Panc1 (cell line): ENCODE results near the gene ARHGEF12. TPM values are rescaled to one million over a fixed set of nuclear protein-coding genes. Genes with fewer than 3 reads are reported as not detected.

ENCODE experiments used
- ATAC-seq: fragments of 200-7000 bp; cut with Tn5 transposase; 2 replicates; pipeline ENCODE4 v1.9.1; 2020; ENCODE audit warnings: mild to moderate bottlenecking, moderate library complexity
- BruUV-seq: library from RNA; stranded (reverse); fragments of 400-500 nt; replicated peaks from 2 replicates; lab custom pipeline; 2021; lab: Mats Ljungman, UMichigan
- CTCF ChIA-PET: fragments of 300-600 bp; sonication (Branson Sonifier 250); formaldehyde crosslinking; loops from one replicate; lab custom pipeline; 2022; ENCODE audit warnings: antibody characterized with exemption; lab: Charles Lee
- POLR2A ChIA-PET: fragments of 300-600 bp; sonication (Branson Sonifier 250); formaldehyde crosslinking; loops from one replicate; lab custom pipeline; 2022; ENCODE audit warnings: antibody characterized with exemption; lab: Charles Lee
- DNase-seq: peaks from one replicate; pipeline ENCODE4 v3.0.0-alpha.2; 2010; ENCODE audit warnings: low read depth, low spot score
- H3K27ac ChIP-seq: 2 replicates; pipeline ENCODE4 v1.5.1; 2011; ENCODE audit warnings: mild to moderate bottlenecking, low read length, inconsistent platforms
- H3K27me3 ChIP-seq: fragments of 200-500 bp; sonication (Bioruptor generic); 2 replicates; pipeline ENCODE4 v1.6.0; 2014; ENCODE audit warnings: low read length, inconsistent platforms; ENCODE audit not compliant: control insufficient read depth, insufficient read depth
- H3K36me3 ChIP-seq: fragments of 200-500 bp; sonication (Bioruptor generic); 2 replicates; pipeline ENCODE4 v1.5.1; 2014; ENCODE audit warnings: inconsistent platforms, mild to moderate bottlenecking, low read length, moderate library complexity; ENCODE audit not compliant: control insufficient read depth, insufficient read depth
- H3K4me1 ChIP-seq: 2 replicates; pipeline ENCODE4 v1.5.1; 2011; ENCODE audit warnings: inconsistent platforms, mild to moderate bottlenecking, low read length, moderate library complexity; ENCODE audit not compliant: control insufficient read depth, insufficient read depth
- H3K4me3 ChIP-seq, 2 experiments: 2 replicates each; pipeline ENCODE4 v1.5.1; 2011 to 2012; ENCODE audit warnings: low read depth in 2 of 2, low read length in 2 of 2, mild to moderate bottlenecking in 2 of 2, inconsistent platforms in 1 of 2, moderate library complexity in 1 of 2
- H3K9me3 ChIP-seq: fragments of 200-500 bp; sonication (Bioruptor generic); 2 replicates; pipeline ENCODE4 v1.5.1; 2014; ENCODE audit warnings: low read depth, mild to moderate bottlenecking, inconsistent platforms, low read length, moderate library complexity; ENCODE audit not compliant: control insufficient read depth, insufficient read depth
- CTCF ChIP-seq: fragments of 450-650 bp; IDR thresholded peaks from 2 replicates; pipeline ENCODE4 v1.5.1; 2017; ENCODE audit warnings: mild to moderate bottlenecking
- POLR2AphosphoS5 ChIP-seq: IDR thresholded peaks from 2 replicates; pipeline ENCODE4 v1.6.1; 2012; ENCODE audit warnings: mild to moderate bottlenecking, low read depth, low read length, moderate library complexity
- REST ChIP-seq, 2 experiments: IDR thresholded peaks; 2 replicates each; pipeline ENCODE4 v1.6.1; 2011 to 2012; ENCODE audit warnings: low read depth in 2 of 2, control low read depth in 1 of 2, low read length in 1 of 2, mild to moderate bottlenecking in 1 of 2, moderate library complexity in 1 of 2; ENCODE audit not compliant: insufficient read depth in 1 of 2
- SIN3A ChIP-seq: IDR thresholded peaks from 2 replicates; pipeline ENCODE4 v1.6.1; 2012; ENCODE audit warnings: low read depth, mild to moderate bottlenecking, low read length, moderate library complexity, borderline replicate concordance; ENCODE audit not compliant: insufficient read depth
- TCF7L2 ChIP-seq: IDR thresholded peaks from 2 replicates; pipeline ENCODE4 v1.6.1; 2011; ENCODE audit warnings: mild to moderate bottlenecking, low read depth, low read length, inconsistent platforms
- in situ Hi-C: cut with HindIII; loops from 2 replicates; pipeline ENCODE4 v1.10.0; 2016; ENCODE audit warnings: low sequenced_read_pairs, low pct_unique_long_range_greater_than_20kb
- intact Hi-C: fragments of 100-400 bp; cut with micrococcal nuclease; formaldehyde crosslinking; loops from one replicate; pipeline ENCODE4 v1.10.0; 2022; ENCODE audit not compliant: unreplicated experiment
- total RNA-seq: library from RNA; stranded (reverse); gene quantifications from one replicate; pipeline ENCODE4 v1.2.1, GENCODE V29; 2021; ENCODE audit not compliant: unreplicated experiment

ARHGEF12 gene
- total RNA-seq, 1 experiment from 2014 or later = 182 TPM

- Histone ChIP-seq H3K36me3 (peaks cover 52% of the 10 kb centered on the region), H3K9me3 (no peaks in the 10 kb centered on the region), H3K27me3 (no peaks in the 10 kb centered on the region), H3K4me1 (no peaks in the 10 kb centered on the region), H3K4me3 (no peak overlapping the region), H3K27ac (no peak overlapping the region)
- in situ Hi-C loops (no loop called here), intact Hi-C loops (no loop called here)
- POLR2A ChIA-PET = interaction anchor here (0.6 kb wide), 1 partner anchor 15 kb away, joined by 3 read pairs; no protein-coding TSS in a partner anchor
- CTCF ChIA-PET = no interaction called here
- ATAC-seq = no peak
- DNase-seq = no peak
- BruUV-seq = no TSS peak
- TF ChIP-seq CTCF = no peak
- TF ChIP-seq POLR2AphosphoS5 = no peak
- TF ChIP-seq TCF7L2 = no peak
- no peak for TF ChIP-seq SIN3A
- TF ChIP-seq REST (IDR thresholded peaks at IDR 0.05; ENCODE audit: insufficient read depth in 1 of 2, low read depth in 2 of 2, low read length in 1 of 2) = no peak
These were observed 105.8 kb downstream of the ARHGEF12 start for GRCh38 chr11:120442031-120442430.

- no peak for ATAC-seq
- DNase-seq = no peak
- no TSS peak for BruUV-seq
- CTCF ChIA-PET = no interaction called here
- intact Hi-C loops (no loop called here), in situ Hi-C loops (no loop called here)
- TF ChIP-seq CTCF = no peak
- no peak for TF ChIP-seq SIN3A
- TF ChIP-seq REST (IDR thresholded peaks at IDR 0.05; ENCODE audit: insufficient read depth in 1 of 2, low read depth in 2 of 2, low read length in 1 of 2) = no peak
- TF ChIP-seq TCF7L2 = no peak
- TF ChIP-seq POLR2AphosphoS5 = no peak
- H3K4me3 ChIP-seq = no peak overlapping the region
- H3K27ac ChIP-seq = no peak overlapping the region
- H3K4me1 ChIP-seq = no peaks in the 10 kb centered on the region
- POLR2A ChIA-PET = interaction anchor here (0.6 kb wide), 1 partner anchor 119 kb away, joined by 6 read pairs; no protein-coding TSS in a partner anchor
- no peaks in the 10 kb centered on the region for H3K27me3 ChIP-seq
- no peaks in the 10 kb centered on the region for H3K9me3 ChIP-seq
- peaks cover 58% of the 10 kb centered on the region for H3K36me3 ChIP-seq
These were observed 110.6 kb downstream of the ARHGEF12 start for GRCh38 chr11:120446802-120447201.
